Activated T-cell treated with anti-CD3 and anti-CD28 coated beads, Interleukin-2, amount 50 U/mL, for 1 hour (primary cell): ENCODE results near the gene PRKG1.

Source experiments
- DNase-seq: peaks from one replicate; pipeline ENCODE4 v3.0.0-alpha.2; 2020

PRKG1 gene

DNA sequence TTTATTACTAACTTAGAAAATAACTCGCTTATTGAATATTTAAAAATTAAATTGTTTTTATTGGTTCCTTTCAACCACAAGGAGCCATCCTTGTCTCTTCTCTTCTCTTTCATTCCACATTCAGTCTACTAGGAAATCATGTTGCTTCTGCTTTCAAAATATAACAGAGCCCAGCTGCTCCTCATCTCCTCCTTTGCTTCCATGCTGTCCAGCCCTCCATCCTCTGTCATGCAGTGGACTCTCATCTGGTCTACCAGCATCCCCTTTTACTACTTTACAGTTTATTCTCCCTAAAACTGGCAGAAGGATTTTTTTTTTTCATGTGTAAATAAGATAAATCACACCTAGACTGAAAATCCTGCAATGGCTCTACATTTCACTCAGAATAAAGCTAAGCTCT is 823.3 kb downstream of the PRKG1 start:
- DNase-seq, result no peak

DNA sequence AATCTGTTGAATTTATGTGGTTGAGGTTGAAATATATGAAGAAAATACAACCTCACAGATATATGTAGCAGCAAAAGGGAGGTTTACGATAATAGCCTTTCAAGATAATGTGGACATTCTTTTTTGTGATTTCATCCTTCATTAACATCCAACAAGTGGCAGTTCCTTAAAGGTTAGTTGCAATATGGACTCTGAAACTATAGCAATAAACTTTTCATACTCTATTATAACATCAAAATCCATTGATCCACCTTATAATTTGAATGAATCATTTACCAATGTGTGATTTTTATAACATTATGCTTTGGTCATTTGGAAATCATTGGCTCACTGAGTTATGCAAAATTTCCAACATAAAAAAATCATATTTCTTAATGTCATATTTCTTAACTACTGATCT is 825.9 kb downstream of the PRKG1 start:
- no peak for DNase-seq

DNA sequence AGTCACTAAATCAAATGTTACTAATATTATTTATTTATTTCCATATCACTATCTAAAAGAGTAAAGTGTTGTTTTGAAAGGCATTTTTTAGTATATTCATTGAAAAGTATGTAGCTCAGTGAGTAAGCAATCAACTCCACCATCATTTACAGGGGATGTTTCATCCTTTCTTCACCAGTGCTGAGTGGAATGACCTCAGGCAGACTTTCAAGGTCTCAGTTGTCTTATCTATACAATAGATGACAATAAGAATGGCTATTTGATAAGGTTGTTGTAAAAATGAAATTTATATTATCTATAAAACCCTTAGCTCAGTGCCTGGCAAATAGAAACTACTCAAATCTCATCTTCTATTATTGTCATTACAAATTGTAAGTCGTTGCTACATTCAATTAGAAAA is 829.4 kb downstream of the PRKG1 start:
- no peak for DNase-seq

GRCh38 chr10:51905032-51905431 is 830.7 kb downstream of the PRKG1 start:
- no peak for DNase-seq

- DNase-seq, result no peak
These were observed 833.1 kb downstream of the PRKG1 start for GRCh38 chr10:51907361-51907760.

DNA sequence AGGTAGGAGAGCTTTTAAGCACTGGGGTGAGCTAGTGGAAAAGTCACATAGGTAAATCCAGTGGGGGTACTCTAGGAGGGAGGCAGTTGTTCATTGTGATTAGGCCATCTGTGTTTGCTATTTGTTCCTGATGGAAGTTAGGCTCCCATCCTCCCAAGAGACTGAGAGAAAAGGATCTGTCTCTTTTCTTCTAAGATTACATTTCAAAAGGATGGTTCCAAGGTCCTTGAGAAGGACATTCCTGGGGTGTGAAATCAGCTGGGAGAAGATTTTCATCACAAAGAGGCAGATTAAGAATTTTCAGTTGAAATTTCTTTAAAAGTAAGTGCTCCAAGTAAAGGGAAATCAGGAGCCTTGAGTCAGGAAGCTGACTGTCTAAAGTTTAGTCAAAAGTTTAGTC is 835.9 kb downstream of the PRKG1 start:
- no peak for DNase-seq

DNA sequence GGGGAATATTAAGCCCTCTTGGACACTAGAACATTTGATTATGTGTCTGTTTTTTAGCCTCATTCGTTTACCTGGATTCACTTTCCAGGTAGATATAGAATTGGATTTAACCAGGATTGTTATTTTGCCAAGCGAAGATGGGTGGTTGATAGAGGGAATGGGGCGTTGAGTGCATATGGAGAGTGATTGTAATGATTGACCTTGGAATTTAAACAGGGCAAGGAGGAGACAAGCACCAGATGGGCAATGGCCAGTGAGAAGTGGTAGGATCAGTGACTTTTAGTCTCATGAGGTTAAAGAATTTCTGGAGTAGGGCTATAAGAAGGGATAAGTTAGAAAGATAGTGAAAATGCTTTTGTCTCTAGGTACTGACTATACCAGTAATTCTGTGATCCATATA is 836.3 kb downstream of the PRKG1 start:
- no peak for DNase-seq

DNA sequence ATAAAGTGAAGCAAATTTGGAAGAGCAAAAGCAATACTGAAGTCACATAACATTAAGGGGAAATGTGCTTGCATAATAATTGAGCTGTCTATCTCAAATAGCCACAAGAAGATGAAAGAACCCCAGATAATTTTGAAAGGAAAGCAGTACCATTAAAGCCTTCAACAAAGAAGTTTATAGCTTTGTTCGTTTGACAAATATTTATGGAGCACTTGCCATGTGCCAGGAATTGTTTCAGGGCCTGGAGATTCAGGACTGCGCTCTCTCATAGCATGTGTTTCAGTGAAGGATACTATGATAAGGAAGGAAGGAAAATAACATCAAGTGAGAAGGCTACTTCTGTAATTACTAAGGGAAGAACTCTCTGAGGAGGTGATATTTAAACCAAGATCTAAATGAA is 837.4 kb downstream of the PRKG1 start:
- no peak for DNase-seq

DNA sequence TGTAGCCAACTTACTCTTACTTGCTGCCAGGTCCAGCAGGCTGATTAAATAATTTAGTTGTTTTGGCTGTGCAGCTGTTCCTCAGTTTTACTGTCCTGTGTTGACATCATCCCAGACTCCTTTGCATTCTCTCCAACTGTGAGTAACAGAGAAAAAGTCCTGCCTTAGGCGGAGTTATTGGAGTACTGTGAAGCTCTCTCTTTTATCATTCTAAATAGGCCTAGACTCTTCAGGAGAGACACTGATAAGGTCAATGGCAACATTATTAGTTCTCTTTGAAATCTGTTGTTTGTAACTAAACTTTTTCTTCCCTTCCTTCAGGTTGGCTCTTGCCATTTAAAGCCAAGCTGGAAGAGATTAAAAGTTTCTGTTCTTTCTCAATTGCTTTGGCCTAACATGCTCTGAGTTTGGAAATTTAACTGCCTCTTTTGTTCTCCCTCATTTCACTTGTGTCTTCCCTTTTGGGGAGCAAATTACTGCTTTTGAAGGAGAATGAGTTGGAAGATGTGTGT is 840.8 kb downstream of the PRKG1 start:
- DNase-seq, result no peak

GRCh38 chr10:51918440-51918839 is 844.2 kb downstream of the PRKG1 start:
- no peak for DNase-seq

DNA sequence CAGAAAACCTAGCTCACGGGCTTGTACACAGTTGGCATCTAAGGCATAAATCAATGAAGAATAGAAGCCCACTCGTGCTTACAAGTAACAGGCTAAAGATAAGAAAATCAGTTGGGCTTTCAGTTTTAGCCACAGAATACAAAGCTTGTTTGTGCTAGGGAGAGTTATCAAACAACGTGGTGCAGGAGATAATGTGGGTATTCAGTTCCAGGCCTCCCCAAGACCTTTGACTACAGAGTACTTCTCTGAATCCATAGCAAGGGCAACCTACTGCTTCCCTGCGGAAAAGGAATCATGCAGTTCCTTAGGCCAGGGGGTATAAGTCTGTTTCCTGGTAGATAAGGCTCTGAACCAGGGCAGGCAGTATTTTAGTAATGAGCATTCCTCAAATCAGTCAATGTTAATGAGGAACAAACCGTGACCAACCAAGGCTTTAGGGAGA is 844.6 kb downstream of the PRKG1 start:
- no peak for DNase-seq

DNA sequence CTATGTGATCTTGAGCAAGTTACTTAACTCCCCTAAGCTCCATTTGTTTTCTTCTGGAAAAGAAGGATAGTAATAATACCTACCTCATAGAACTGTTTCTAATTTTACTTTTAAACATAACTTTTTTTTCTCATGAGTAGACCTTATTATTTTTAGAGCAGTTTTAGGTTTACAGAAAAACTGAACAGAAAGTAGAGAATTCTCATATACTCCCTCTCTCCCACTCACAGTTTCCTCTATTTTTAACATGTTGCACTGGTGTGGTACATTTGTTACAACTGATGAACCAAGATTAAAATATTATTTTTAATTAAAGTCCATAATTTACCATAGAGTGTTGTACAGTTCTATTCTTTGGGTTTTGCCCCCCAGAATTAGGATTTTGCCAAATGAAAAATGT is 846.4 kb downstream of the PRKG1 start:
- no peak for DNase-seq

GRCh38 chr10:51924359-51924758 is 850.1 kb downstream of the PRKG1 start:
- no peak for DNase-seq

DNA sequence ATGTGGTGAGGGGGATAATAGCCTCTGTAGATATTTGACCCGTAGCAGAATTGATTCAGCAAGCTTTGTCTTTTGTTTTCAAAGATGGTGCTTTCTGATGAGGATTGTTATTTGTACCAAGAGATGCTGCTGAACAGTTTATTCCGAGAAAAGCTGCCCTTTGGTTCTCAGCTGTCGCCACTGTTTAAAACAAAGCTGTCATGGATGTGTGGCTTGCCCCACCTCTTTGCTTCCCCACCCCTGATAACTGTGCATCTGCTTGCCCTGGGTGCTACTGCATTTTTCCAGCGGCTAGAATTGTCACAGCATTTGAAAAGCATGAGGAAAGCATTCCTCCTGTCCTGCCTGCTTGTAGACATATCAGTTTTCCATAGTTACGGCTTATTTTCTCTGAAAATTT is 852.0 kb downstream of the PRKG1 start:
- no peak for DNase-seq

DNA sequence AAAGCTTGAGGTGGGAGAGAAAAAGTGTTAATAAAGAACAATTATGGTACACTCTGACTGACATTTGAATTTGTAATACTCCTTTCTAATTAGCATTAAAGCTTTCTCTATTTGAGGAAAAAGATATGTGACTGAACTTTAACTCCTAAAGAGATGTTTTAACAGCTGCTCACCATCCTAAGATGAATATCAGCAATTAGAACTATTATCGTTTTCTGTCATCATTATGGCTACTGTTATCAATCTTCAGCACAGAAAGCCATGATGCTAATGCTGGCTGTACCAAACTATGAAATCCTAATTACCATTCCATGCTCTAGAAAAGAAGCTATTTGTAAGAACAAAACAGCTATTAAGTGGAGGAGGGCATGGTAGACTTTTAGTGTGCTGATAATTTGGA is 853.9 kb downstream of the PRKG1 start:
- no peak for DNase-seq

- DNase-seq, result no peak
These were observed 858.2 kb downstream of the PRKG1 start for GRCh38 chr10:51932530-51932929.

- DNase-seq, result no peak
These were observed 860.1 kb downstream of the PRKG1 start for GRCh38 chr10:51934373-51934772.

- no peak for DNase-seq
These were observed 861.1 kb downstream of the PRKG1 start for GRCh38 chr10:51935341-51935740.

- no peak for DNase-seq
These were observed 863.2 kb downstream of the PRKG1 start for GRCh38 chr10:51937308-51938140.

DNA sequence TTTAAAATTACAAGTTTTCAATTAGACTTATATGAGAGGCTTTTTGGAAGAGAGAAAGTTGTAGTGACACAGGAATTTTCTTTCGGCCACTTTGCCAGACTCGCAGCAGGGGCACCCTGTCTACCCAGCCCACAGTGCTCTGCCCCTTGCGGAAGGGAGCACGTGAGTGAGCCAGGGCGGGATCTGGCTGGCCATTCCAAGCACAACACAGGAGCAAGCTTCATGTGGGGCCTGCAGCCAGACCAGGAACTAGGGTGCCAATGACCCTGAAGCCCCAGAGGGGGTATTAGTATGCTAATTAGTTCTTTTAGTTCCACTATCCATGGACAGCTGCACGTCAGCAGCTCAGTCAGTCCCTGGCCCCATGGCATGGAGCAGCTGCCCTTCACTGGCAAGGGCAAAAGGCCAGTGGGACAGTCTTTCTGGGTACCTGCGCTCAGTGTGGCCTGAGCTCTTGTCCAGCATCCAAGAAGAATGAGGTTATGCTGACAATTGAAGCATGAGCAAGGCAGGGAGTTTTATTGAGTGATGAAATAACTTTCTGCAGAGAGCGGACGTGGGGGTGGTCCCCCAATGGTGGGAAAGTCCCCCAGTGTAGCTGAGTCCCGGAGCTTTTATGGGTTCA is 876.2 kb downstream of the PRKG1 start:
- no peak for DNase-seq

- DNase-seq, result no peak
These were observed 876.8 kb downstream of the PRKG1 start for GRCh38 chr10:51950996-51951555.

GRCh38 chr10:51951601-51952000 is 877.3 kb downstream of the PRKG1 start:
- DNase-seq, result no peak

DNA sequence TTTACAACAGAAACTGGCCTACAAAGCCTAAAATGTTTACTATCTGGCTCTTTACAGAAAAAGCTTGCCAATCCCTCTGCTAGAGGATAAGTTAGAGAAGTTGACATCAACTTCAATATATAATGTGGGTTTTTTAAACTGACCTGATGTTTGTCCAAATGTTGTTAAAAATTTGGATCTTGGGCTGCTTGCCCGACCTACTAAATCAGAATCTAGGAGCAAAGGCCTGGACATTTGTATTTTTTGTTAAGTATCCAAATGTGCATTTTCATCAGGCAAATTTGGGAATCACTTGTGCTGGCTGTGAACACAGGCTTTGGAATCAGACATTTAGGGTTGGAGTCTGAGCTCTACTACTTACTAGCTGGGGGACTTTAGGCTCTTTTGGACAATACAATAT is 877.8 kb downstream of the PRKG1 start:
- DNase-seq, result no peak

- no peak for DNase-seq
These were observed 881.4 kb downstream of the PRKG1 start for GRCh38 chr10:51955696-51956095.
